A375 (cell line): Measurements from ENCODE around the gene ZFAND5. TPM values are rescaled to one million over a fixed set of nuclear protein-coding genes. Genes with fewer than 3 reads are reported as not detected.

Experiments
- total RNA-seq: library from RNA; depleted of rRNA; stranded (reverse); fragments of >200 nt; shearing (Covaris generic); gene quantifications from 2 replicates; pipeline ENCODE4 v1.2.3, GENCODE V29; 2014; rRNA removed

The ZFAND5 gene
- 134 and 144 TPM in 2 replicates for total RNA-seq

GRCh38 chr9:72364679-72365524 lies at the start of gene ZFAND5:
TSS of gene ZFAND5 (minus strand) at chr9:72365208. CDS start at chr9:72360778, 4,430 bp downstream.

Other genes with a start within 250 kb of the ZFAND5 start
- gene GDA, start 215.8 kb downstream of the ZFAND5 start, total RNA-seq = 17.6 and 19.4 TPM in 2 replicates
- gene TMC1, start 156.4 kb upstream of the ZFAND5 start, total RNA-seq = 0.19 and 0.29 TPM in 2 replicates